M059J (cell line): ENCODE results near the gene NUS1. TPM values are rescaled to one million over a fixed set of nuclear protein-coding genes. Genes with fewer than 3 reads are reported as not detected.
"Not testable (repeated sequence)": the region's sequence is repeated elsewhere in the genome, so short reads cannot be mapped to it uniquely, and the experiment has no call there.

Experiments used
- DNase-seq: peaks from one replicate; pipeline ENCODE4 v3.0.0-alpha.2; 2012; ENCODE audit warnings: low read depth
- total RNA-seq: library from RNA; depleted of rRNA; stranded (reverse); fragments of >200 nt; shearing (Covaris generic); gene quantifications from 2 replicates; pipeline ENCODE4 v1.2.3, GENCODE V29; 2014; rRNA removed

NUS1 gene
- total RNA-seq, result 7.4 and 18.8 TPM in 2 replicates

DNA sequence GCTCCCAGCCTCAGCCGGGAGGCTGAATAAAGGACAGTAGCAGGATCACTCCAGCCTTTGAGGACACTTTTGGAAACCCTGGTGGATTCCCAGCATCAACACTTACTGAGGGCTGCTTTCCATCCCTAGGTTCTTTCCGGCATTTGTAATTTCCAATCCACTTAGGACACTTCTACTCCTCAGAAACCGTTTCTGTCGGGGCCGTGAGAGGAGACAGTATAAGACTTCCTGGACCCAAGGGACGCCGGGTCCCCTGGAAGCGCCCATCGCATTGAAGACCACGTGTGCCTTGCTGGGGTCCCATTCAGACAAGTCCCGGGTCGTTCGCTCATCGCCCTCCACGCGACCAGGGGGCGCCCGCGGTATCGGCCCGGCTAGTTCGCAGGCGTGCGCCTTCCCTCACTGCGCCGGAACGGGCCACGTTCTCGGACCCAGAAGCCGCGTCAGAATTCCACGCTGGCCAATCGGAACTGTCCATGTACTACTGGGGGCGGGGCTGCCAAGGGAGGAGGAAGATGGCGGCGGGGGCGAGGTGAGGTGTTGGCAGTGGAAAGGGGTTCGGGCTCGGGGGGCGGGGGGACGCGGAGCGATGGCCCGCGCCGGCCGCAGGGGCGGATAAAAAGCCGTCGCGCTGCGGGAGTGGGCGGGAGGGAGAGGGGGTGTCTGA, at the start of gene NUS1:
Gene NUS1 (plus strand): TSS at position 479 of the 667 bp plus-strand sequence. CDS start 202 bp downstream, outside the sequence.
- DNase-seq, result peak; percentile 93

- no peak for DNase-seq
Measured at GRCh38 chr6:117627533-117627932, 47.7 kb upstream of the NUS1 start.

DNA sequence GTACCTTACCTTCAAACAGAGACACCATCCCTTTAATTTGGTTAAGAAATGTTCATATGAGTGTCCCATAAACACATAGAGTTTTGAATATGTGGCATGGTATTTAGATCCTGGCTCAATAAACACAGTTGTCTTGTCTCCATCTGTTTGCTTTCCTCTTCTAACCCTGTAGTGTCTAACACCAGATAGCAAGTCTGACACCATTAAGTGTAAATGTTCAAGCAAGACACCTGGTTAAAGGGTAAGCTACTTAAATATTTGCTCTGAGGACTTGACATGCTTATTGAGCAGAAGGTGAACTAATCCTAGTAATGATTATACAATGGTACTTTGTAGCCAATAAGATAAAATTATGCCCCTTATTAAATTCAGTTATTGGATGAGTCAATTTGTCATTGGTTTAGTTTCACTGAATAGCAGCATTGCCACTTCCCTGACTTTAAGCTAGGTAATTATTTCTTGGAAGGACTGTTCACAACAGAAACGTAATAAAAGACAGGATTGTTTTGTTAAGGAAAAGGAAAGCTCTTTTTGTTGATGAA, 46.1 kb upstream of the NUS1 start:
- no peak for DNase-seq

DNA sequence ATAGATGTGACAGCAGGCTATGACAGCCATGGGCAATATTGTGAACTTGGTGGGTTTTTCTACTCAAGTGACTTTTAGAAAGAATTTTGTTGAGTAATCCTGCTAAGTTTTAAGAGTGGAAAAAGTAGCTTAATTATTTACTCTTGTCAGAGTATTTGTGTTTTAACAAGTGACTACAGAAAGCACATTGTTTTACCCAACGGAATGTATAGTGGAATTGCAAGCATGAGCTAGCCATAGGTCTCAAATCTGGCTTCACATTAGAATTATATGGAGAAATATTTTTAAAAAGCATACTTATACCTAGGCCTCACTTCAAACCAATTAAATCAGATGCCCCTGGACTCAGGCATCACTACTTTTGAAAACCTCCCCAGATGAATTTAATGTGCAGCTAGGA, 37.5 kb upstream of the NUS1 start:
- DNase-seq, result no peak

DNA sequence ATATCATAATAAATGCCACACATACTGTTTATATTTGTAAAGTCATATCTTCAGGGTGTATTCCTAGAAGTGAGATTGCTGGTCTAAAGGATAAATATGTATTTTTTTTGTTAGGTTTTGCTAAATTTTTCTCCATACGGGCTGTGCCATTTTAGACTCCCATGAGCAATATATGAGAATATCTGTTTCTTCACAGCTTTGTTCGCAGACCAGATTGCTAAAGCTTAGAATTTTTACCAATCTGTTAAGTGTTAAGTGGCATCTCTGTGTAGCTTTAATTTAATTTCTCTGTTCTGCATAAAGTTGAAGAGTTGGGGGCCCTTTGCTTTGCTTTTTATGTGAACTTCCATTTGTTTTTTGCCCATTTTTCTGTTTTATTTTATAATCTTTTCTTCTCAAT, 32.3 kb upstream of the NUS1 start:
- no peak for DNase-seq

- not testable (repeated sequence) for DNase-seq
Measured at GRCh38 chr6:117651984-117652383, 23.3 kb upstream of the NUS1 start.

DNA sequence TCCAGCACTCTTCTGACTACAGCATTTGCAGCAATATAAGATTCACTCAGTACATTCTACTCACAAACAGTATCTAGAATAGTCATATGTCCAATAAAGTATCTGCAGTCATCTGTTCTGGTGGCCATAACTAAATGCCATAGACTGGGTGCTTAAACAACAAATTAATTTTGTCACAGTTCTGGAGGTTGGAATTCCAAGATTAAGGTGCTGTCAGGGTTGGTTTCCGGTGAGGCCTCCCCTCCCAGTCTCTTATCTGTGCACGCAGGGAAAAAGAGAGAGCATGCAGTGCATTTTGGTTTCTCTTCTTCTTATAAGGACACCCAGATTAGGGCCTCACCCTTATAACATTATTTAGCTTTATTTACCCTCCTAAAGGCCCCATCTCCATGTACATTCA, 21.3 kb upstream of the NUS1 start:
- DNase-seq, result no peak

GRCh38 chr6:117655380-117655779, 19.9 kb upstream of the NUS1 start:
- DNase-seq, result no peak

GRCh38 chr6:117666881-117667280, 8.4 kb upstream of the NUS1 start:
- no peak for DNase-seq

DNA sequence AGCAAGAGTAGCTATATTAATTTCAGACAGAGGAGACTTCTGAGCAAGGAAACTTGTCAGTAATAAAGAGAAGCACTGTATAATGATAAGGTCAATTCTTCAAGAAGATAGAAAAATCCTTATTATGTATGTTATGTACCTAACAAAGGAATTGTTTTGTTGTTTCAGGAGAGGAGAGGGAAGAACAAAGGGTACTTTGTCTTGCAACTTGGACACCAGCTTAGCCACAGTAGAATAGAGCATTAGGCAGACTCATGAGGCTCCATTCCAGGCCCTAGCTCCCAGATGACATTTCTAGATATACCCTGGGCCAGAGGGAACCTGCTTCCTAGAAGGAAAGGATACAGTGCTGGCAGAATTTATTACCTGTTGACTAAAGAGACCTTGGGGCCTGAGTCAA, 6.5 kb upstream of the NUS1 start:
- DNase-seq, result no peak

DNA sequence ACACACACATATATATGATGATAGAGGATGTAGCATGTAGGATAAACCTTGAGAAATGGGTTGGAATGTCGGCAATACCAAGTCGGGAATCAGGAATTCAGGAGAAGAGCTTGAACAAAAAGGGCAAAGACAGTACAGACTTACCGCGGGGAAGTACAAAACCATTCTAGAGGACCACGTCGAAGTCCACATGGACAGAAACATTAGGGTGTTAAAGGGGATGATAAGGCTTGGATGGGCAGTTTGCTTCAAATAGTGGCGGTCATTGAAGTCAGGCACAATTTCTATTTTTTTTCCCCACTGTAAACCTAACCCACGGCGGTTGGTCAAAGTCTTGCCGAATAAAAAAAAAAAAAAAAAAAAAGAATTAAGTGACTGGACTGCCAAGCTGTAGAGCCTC, 766 bp upstream of the NUS1 start:
- no peak for DNase-seq

DNA sequence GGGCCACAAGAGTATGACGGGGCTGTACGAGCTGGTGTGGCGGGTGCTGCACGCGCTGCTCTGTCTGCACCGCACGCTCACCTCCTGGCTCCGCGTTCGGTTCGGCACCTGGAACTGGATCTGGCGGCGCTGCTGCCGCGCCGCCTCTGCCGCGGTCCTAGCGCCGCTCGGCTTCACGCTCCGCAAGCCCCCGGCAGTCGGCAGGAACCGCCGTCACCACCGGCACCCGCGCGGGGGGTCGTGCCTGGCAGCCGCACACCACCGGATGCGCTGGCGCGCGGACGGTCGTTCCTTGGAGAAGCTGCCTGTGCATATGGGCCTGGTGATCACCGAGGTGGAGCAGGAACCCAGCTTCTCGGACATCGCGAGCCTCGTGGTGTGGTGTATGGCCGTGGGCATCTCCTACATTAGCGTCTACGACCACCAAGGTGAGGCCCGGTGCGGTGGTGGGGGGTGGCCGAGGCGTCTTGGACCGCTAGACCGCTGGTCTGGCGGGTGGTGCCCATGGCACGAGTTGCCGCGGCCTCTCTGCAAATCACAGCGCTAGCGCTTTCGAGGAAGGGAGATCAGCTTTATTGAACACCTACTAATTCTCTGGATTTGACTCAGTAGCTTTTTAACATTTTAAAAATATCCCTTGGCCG, 511 bp downstream of the NUS1 start:
- not testable (repeated sequence) for DNase-seq

GRCh38 chr6:117676577-117677218, 1.4 kb downstream of the NUS1 start:
- DNase-seq, result no peak

DNA sequence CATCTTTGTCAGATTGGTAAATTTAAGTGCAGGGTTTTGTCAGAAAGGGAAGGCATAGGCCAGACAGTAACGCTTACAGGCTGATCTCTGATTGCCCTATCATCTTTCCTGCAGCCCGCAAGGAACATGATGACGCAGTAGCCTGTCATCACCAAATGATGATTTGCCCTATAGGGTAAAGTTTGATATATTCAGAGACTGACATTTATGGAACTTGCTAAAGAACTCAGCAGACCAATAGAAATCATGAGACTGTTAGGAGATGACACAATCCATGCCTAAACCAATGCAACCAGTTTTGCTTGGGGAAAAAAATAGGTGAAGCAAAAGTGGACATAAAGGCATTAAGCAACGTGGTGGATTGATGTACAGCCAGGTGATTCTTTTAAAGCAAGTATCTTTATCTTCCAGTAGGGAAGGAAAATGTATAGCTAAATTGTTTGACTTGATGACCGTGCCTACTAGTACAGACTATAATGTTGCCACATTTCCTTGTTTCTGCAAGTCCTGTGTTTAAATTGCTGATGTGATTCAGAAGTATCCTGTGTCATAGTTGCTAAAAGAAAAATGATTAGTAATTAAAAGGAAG, 2.4 kb downstream of the NUS1 start:
- DNase-seq, result no peak

DNA sequence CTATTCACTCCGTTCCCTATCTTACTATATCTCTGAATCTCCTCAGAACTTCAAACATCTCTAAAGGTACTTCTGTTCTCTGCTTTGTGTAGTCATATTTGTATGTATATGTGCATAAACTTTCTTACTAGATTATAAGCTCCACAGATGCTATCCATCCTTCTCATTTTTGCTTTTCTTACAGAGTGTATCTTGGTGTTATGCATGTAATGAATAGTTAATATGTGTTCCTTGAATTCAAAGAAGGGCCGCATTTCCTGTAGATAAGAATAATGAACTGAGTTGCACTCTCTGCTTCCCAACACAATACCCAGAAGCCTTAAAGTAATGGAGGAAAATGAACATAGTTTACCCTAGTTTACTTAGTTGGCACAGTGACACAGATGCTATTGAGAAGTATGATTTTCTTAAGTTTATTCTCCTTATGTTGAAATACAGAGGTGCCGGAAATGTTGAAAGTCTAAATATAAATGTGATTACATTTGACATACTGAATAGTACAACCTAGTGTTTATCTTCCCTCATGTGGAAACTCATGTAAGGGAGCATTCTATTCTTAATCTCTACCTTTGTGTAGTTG, 6.0 kb downstream of the NUS1 start:
- DNase-seq, result no peak

DNA sequence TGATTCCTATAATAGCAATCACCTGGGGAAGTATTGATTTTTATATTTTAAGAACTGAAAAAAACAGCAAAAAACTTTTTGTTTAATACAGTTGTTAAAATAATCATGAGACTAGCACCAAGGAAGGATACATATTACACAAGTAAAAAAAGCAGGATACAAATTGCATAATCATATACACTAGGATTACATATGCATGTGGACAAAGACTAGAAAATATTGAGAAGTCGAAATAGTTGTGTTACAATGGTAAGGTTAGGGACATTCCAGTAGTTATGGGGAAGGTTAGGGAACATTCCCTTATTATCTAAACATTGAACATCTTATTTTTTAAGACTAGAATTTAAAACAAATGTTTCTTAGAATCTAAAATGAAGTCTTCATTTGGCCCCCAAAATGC, 9.5 kb downstream of the NUS1 start:
- DNase-seq, result no peak

DNA sequence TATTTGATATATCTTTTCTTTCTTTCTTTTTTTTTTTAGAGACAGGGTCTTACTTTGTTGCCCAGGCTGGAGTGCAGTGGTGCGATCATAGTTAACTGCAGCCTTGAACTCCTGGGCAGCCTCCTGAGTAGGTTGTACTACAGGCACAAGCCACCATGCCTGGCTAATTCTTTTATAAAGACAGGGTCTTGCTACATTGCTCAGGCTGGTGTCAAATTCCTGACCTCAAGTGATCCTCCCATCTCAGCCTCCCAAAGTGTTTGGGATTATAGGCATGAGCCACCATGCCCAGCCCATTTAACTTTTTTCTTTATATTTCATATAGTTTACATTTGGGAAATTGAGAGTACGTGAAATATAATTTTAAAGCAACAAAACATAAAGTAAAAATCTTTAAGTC, 10.1 kb downstream of the NUS1 start:
- no peak for DNase-seq

- no peak for DNase-seq
Measured at GRCh38 chr6:117687021-117687648, 11.9 kb downstream of the NUS1 start.

DNA sequence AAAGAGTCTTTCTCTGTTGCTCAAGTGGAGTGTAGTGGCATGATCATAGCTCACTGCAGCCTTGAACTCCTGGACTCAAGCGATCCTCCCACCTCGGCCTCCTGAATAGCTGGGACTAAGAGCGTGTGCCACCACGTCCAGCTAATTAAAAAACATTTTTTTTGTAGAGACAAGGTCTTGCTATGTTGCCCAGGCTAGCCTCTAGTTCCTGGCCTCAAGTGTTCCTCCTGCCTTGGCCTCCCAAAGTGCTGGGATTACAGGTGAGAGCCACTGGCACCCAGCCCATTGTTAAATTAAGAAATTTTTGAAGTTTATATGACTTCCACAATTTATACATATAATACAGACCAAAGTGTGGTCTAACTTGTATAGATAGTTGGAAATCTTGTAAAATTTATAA, 14.3 kb downstream of the NUS1 start:
- not testable (repeated sequence) for DNase-seq

GRCh38 chr6:117706504-117706903, 31.2 kb downstream of the NUS1 start:
- no peak for DNase-seq

DNA sequence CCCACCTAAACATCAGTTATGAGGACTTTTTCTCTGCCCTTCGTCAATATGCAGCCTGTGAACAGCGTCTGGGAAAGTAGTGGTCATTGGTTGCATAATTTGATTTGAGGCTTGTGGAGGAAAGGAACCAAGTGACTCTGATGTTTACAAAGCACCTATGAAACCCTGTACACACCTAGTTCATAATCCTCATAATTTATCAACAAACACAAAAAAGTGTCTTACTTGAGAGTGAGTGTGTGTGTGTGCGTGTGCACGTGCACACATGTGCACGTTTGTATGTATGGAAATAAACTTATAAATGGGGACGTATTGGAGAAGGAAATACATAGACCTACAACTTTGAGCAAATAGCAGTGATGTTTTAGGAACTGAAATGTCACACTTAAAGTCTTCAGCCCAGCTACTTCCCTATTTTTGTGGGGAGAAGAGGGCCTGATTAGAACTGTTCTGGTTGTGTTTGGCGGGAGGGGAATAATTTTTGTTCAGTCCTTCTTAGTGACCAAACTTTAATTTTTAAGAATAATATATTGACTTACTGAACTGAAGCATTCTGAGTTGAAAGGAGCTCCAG, 31.8 kb downstream of the NUS1 start:
- DNase-seq, result not testable (repeated sequence)
